Activated effector memory CD4-positive, alpha-beta T cell treated with anti-CD3 and anti-CD28 coated beads, Interleukin-2, amount 50 U/mL, for 16 hours (primary cell): ENCODE measurements around the gene GTPBP6.
A peak's percentile ranks its signal among the peaks of the same experiment; 100 is the strongest.
"Not testable (repeated sequence)": the region's sequence is repeated elsewhere in the genome, so short reads cannot be mapped to it uniquely, and the experiment has no call there.

Experiments
- DNase-seq: peaks from one replicate; pipeline ENCODE4 v3.0.0-alpha.2; 2020

GTPBP6 gene

GRCh38 chrX:316351-317325, 2.0 kb downstream of the GTPBP6 start:
- DNase-seq = peak; percentile 66

GRCh38 chrX:314781-315595, 3.6 kb downstream of the GTPBP6 start:
- DNase-seq = peak; percentile 62

- no peak for DNase-seq
Observed at GRCh38 chrX:314049-314448, 4.5 kb downstream of the GTPBP6 start.

- no peak for DNase-seq
Observed at GRCh38 chrX:313546-313945, 5.0 kb downstream of the GTPBP6 start.

DNA sequence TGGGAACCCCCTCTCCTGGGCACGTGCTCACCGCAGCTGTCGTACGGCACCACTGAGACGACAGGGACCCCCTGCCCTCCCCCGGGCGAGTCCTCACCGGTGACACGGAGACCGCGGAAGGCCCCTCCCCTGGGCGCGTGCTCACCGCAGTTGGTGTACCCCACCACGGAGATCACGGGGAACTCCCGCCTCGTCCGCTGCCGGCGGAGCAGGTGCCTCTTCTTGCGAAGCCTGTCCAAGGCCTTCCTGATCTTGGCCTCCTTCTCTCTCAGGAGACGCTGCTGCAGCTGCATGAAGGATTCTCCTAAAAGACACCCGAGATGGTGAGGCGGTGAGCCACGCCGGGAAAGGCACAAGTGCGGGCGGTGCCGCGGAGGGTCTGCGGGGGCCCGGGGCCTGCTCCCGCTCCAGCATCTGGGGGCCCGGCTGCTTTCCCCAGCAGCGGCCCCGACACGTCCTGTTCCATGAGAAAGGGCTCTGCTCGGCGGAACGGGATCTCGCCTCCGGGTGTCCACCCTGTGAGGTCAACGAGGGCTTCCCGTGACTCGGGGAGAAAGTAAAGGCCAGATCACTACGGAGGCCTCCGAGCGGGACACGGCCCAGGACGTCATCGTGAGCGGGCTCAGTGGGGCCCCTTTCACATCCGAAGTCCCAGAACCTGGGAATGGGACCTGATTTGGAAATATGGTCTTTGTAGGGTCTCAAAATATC, 5.8 kb downstream of the GTPBP6 start:
- no peak for DNase-seq

DNA sequence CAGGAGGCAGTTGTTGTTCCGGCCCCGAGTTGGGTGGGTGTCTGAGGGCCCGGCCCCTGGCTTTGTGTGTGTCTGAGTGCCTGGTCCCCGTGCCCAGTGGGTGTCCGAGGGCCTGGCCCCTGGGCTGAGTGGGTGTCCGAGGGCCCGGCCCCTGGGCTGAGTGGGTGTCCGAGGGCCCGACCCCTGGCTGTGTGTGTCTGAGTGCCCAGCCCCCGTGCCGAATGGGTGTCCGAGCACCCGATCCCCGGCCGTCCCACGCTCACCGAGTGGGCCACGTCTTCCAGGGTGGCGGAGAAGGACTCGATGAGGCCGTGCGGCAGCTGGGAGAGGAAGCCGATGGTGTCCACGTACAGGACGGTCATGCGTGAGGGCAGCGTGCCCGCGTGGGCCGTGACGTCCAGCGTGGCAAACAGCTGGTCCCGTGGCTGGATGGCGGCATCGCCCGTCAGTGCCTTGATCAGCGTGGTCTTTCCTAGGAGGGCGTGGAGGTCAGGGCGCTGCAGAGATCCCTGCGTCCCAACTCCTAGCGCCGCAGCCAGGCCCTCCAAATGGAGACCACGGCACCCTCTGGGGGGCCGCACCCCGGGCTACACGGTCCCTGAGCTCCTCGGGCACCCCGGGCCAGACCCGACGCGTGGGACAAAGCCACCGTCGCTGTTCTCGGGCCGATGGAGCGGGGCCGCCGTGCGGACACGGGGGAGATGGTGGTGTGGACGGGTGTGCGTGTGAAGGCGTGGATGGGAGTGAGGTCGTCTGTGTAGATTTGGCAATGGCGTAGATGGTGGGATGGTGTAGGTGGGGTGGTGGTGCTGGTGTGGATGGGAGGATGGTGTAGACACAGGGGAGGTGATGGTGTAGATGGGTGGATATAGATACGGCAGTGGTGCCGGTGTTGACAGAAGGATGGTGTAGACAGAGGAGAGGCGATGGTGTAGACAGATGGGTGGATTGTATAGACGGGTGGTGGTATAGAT, 7.2 kb downstream of the GTPBP6 start:
- peak; percentile 55 for DNase-seq

GRCh38 chrX:310621-311155, 7.9 kb downstream of the GTPBP6 start:
- peak; percentile 58 for DNase-seq

DNA sequence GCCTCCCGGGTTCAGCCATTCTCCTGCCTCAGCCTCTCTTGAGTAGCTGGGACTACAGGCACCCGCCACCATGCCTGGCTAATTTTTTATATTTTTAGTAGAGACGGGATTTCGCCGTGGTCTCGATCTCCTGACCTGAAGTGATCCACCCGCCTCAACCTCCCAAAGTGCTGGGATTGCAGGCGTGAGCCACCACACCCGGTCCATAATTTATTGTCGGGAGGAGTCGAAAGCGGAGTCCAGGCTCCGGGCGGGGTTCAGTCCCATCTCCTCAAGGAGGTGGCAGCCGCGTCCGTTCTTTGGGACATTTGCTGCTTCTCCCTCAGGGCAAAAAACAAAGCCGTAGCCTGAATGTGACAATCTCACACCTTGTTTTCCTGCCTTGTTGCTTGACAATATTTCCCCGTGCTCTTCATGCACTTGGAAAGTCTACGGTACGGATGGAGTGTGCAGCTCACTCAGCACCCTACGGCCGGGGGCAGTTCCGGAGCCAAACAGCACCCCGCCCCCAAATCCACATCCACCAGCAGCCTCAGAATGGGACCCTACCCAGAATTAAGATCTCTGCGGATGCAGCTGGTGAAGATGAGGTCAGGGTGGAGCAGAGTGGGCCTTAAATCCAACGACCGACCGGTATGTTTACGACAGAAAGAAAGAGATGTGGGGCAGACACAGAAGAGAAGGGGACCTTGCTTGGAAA, 9.6 kb downstream of the GTPBP6 start:
- DNase-seq = peak; percentile 56

DNA sequence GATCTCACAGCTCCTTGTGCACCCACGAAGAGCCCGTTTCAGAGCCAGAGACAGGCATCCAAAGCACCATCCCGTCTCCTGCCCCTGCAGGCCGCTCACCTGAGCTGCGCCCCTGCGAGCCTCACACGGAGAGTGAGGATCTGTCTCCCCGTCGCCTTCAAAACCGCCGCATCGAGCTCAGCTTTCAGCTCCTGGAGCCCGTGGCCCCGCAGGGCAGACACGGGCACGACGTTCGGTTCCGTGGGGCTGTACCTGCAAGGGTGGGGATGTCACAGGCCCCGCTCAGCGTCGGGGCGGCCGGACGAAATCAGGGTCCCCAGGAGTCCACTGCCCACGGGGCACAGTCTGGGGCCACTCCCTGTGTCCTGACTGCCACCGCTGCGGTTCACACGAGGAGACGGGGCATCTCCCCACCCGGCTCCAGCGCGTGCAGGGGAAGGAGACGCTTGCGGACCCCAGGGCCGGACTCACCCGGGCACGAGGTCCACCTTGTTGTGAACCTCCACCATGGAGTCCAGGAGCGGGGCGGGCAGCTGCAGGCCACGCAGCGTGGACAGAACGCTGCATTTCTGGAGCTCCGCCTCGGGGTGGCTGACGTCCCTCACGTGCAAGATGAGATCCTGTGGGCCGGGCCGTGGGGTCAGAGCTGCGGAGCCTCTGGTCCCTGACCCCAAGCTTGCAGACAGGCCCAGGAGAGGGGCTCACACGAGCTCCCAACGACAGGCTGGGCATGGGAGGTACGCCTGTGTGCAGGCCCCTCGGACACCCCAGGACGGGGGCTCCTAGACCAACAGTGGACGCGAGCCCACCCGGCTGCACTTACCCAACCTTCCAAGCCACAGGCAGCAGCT, 11.1 kb downstream of the GTPBP6 start:
- peak; percentile 59 for DNase-seq

GRCh38 chrX:306614-307251, 11.9 kb downstream of the GTPBP6 start:
- not testable (repeated sequence) for DNase-seq

DNA sequence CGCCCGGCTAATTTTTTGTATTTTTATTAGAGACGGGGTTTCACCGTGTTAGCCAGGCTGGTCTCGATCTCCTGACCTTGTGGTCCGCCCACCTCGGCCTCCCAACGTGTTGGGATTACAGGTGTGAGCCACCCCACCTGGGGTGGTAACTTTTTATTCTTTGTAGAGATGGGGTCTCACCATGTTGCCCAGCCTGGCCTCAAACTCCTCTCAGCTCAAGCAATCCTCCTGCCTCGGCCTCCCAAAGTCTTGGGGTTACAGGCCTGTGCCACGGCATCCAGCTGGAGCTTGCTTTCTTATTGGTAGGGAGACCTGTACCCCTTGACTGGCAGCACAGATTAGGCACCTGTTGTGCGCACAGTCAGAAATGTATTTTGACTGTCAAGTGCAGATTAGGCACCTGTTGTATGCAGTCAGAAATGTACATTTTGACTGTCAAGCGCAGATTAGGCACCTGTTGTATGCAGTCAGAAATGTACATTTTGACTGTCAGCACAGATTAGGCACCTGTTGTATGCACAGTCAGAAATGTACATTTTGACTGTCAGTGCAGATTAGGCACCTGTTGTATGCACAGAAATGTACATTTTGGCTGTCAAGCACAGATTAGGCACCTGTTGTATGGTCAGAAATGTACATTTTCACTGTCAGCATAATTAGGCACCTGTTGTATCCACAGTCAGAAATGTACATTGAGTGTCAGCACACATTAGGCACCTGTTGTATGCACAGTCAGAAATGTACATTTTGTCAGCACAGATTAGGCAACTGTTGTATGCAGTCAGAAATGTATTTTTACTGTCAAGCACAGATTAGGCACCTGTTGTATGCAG, 12.6 kb downstream of the GTPBP6 start:
- DNase-seq = peak; percentile 65

GRCh38 chrX:302975-303374, 15.6 kb downstream of the GTPBP6 start:
- DNase-seq = no peak

DNA sequence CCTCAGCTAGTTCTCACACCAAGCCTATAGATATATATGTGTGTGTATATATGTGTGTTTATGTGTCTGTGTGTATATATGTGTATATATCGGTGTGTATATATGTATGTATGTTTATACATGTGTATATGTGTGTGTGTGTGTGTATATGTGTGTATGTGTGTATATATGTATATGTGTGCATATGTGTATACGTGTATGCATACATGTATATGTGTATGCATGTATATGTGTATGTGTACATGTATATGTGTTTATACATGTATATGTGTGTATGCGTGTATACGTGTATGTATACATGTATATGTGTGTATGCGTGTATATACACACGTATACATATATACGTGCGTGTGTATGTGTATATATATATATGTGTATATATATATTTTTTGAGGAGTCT, 18.3 kb downstream of the GTPBP6 start:
- no peak for DNase-seq

DNA sequence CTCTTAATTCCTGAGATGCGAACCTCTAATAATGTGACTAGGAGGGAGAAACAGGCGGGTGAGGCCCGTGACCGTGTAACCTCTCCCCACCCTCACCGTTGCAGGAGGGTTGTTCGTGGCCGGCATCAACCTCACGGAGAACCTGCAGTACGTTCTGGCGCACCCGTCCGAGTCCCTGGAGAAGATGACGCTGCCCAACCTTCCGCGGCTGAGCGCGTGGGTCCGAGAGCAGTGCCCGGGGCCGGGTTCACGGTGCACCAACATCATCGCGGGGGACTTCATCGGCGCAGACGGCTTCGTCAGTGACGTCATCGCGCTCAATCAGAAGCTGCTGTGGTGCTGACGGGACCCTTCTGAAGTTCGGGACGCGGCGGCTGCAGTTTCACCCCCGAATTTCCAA, 19.6 kb downstream of the GTPBP6 start:
- no peak for DNase-seq

- DNase-seq = no peak
Observed at GRCh38 chrX:295136-295535, 23.5 kb downstream of the GTPBP6 start.

DNA sequence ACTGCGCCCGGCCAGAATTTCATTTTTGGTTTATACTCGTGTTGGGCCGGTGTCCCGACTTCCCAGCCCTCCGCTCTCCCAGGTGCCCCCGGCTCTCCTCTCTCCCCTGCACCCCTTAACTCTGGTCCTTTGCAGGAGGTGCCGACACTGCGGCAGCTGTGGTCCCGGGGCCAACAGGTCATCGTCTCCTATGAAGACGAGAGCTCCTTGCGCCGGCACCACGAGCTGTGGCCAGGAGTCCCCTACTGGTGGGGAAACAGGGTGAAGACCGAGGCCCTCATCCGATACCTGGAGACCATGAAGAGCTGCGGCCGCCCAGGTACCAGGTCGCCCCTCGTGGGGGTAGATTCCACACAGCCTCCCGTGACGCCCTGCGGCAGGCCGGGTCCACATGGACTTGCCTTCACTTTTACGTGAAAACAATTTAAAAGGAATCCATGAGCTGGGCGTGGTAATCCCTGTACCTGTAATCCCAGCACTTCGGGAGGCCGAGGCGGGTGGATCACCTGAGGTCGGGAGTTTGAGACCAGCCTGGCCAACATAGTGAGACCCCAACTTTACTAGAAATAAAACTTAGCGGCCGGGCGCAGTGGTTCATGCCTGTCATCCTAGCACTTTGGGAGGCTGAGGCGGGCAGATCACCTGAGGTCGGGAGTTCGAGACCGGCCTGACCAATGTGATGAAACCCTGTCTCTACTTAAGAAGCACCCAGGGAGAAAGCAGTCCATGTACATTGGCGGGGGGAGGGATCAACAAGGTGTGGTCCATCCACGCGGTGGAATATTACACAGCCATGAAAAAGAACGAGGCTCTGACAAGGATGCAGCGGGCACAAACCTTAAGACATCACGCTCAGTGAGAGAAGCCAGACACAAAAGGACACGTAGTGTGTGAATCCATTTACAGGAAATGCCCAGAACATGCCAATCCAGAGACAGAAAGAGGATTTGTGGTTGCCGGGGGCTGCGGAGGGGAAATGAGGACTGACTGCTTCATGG, 25.4 kb downstream of the GTPBP6 start:
- DNase-seq = peak; percentile 45

DNA sequence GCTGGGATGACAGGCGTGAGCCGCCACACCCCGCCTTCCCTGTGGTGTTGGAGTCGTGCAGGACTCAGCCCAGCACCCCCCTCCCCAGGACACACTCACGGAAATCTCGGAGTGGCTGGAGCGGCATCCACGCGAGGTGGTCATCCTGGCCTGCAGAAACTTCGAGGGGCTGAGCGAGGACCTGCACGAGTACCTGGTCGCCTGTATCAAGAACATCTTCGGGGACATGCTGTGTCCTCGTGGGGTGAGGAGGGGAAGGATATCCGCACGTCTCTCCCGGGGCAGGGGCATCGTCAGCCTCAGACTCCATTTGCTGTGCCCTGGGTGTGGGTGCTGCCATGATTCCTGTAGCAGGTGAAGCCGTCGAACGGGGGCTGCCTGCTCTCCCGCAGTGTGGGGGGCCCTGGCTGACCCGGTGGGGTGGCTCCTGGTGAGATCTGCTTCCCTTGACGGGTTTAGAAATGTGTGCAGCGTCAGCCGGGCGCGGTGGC, 27.1 kb downstream of the GTPBP6 start:
- peak; percentile 58 for DNase-seq
